Colonic mucosa (tissue), 4 donors: Measurements from ENCODE around the gene ZC3H11A. TPM values are rescaled to one million over a fixed set of nuclear protein-coding genes. Genes with fewer than 3 reads are reported as not detected.
A peak's percentile ranks its signal among the peaks of the same experiment; 100 is the strongest.
"Not testable (repeated sequence)": the region's sequence is repeated elsewhere in the genome, so short reads cannot be mapped to it uniquely, and the experiment has no call there.

Experiments used
- DNase-seq: peaks from one replicate; pipeline ENCODE4 v3.0.0-alpha.2; 2020
- H3K27ac ChIP-seq: fragments of 200-600 bp; one replicate; pipeline ENCODE4 v1.8.0; 2021
- H3K27me3 ChIP-seq: fragments of 200-600 bp; one replicate; pipeline ENCODE4 v1.8.0; 2021
- H3K36me3 ChIP-seq: fragments of 200-600 bp; one replicate; pipeline ENCODE4 v1.8.0; 2021
- H3K4me1 ChIP-seq: fragments of 200-600 bp; one replicate; pipeline ENCODE4 v1.8.0; 2021; ENCODE audit warnings: mild to moderate bottlenecking
- H3K4me3 ChIP-seq: fragments of 200-600 bp; one replicate; pipeline ENCODE4 v1.8.0; 2021
- H3K9ac ChIP-seq, 2 donors: one replicate each; pipeline ENCODE4 v1.7.0; 2013; ENCODE audit warnings: control low read depth in 2 of 2, low read depth in 2 of 2, low read length in 2 of 2
- H3K9me3 ChIP-seq: fragments of 200-600 bp; one replicate; pipeline ENCODE4 v1.8.0; 2021
- CTCF ChIP-seq: fragments of 200-600 bp; IDR thresholded peaks from one replicate; pipeline ENCODE4 v1.8.0; 2022; ENCODE audit warnings: antibody characterized with exemption, mild to moderate bottlenecking
- intact Hi-C: fragments of 100-400 bp; cut with DNase I; formaldehyde crosslinking; loops from one replicate; pipeline ENCODE4 v1.14.1; 2022
- total RNA-seq, 2 donors: library from RNA; stranded (reverse); fragmentation: NEBNext Ultra II Directional in 1 of 2; extraction: Animal tissue kit (Norgen Biotek cat#: 25700) in 1 of 2; gene quantifications; one replicate each; pipeline ENCODE4 v1.2.1, GENCODE V29; 2021
- donor health status: healthy.
- donor health status: DM: no; HTN: no; CAD: no.
- donor health status: DM: no; HTN: no; CAD: no.

Gene ZC3H11A
- total RNA-seq, 2 donors from 2014 or later: 52.6 to 73.6 TPM

GRCh38 chr1:203789966-203790365, 5.5 kb upstream of the ZC3H11A start:
- Histone ChIP-seq H3K36me3 (no peaks in the 10 kb centered on the region), H3K27ac (no peak overlapping the region), H3K9me3 (no peaks in the 10 kb centered on the region), H3K27me3 (no peaks in the 10 kb centered on the region), H3K9ac (no peak overlapping the region), H3K4me1 (no peaks in the 10 kb centered on the region), H3K4me3 (no peak overlapping the region)
- intact Hi-C loops: no loop called here
- no peak for DNase-seq
- TF ChIP-seq CTCF: no peak

GRCh38 chr1:203791498-203791897, 3.9 kb upstream of the ZC3H11A start:
- H3K4me1 ChIP-seq: no peaks in the 10 kb centered on the region
- no peak for DNase-seq
- no peaks in the 10 kb centered on the region for H3K9me3 ChIP-seq
- no peak overlapping the region for H3K27ac ChIP-seq
- H3K36me3 ChIP-seq: no peaks in the 10 kb centered on the region
- TF ChIP-seq CTCF: no peak
- no peak overlapping the region for H3K4me3 ChIP-seq
- no peaks in the 10 kb centered on the region for H3K27me3 ChIP-seq
- H3K9ac ChIP-seq: no peak overlapping the region
- intact Hi-C loops: no loop called here

- Histone ChIP-seq H3K27ac (no peak overlapping the region), H3K9me3 (no peaks in the 10 kb centered on the region), H3K4me3 (no peak overlapping the region), H3K9ac (no peak overlapping the region), H3K4me1 (peaks cover 4% of the 10 kb centered on the region), H3K27me3 (no peaks in the 10 kb centered on the region), H3K36me3 (no peaks in the 10 kb centered on the region)
- intact Hi-C loops: no loop called here
- TF ChIP-seq CTCF: no peak
- no peak for DNase-seq
Measured at GRCh38 chr1:203792486-203792885, 2.9 kb upstream of the ZC3H11A start.

GRCh38 chr1:203793561-203793960, 1.9 kb upstream of the ZC3H11A start:
- H3K27ac ChIP-seq, intact Hi-C loops: not testable (repeated sequence)

GRCh38 chr1:203794764-203795440, 521 bp upstream of the ZC3H11A start:
- no peak for TF ChIP-seq CTCF
- H3K9me3 ChIP-seq: no peaks in the 10 kb centered on the region
- peak overlapping the region in 1 of 2 donors; percentile 6 for H3K9ac ChIP-seq
- peak overlapping the region; percentile 86 for H3K27ac ChIP-seq
- H3K27me3 ChIP-seq: no peaks in the 10 kb centered on the region
- DNase-seq: peak; percentile 18
- peaks cover 4% of the 10 kb centered on the region for H3K4me1 ChIP-seq
- H3K4me3 ChIP-seq: peak overlapping the region; percentile 63
- no peaks in the 10 kb centered on the region for H3K36me3 ChIP-seq
- intact Hi-C loops: no loop called here

More at GRCh38 chr1:203793561-203793960, 1.9 kb upstream of the ZC3H11A start:
- not testable (repeated sequence) for H3K36me3 ChIP-seq, DNase-seq, H3K9ac ChIP-seq, H3K9me3 ChIP-seq, H3K4me3 ChIP-seq, H3K4me1 ChIP-seq, H3K27me3 ChIP-seq

GRCh38 chr1:203796236-203796605, 798 bp downstream of the ZC3H11A start:
- intact Hi-C loops: no loop called here
- H3K4me3 ChIP-seq: peak overlapping the region; percentile 63
- TF ChIP-seq CTCF: no peak

More at GRCh38 chr1:203796236-203796605, 798 bp downstream of the ZC3H11A start:
- Histone ChIP-seq H3K36me3 (no peaks in the 10 kb centered on the region), H3K9ac (peak overlapping the region; percentile 70 to 94), H3K4me1 (peaks cover 4% of the 10 kb centered on the region), H3K27me3 (no peaks in the 10 kb centered on the region), H3K27ac (peak overlapping the region; percentile 86), H3K9me3 (no peaks in the 10 kb centered on the region)
- DNase-seq: peak; percentile 51
